ENCODE measurements around the gene CACNB4.
A peak's percentile ranks its signal among the peaks of the same experiment; 100 is the strongest.

CACNB4 gene

GRCh38 chr2:151853070-151853758 is 245.6 kb downstream of the CACNB4 start:
- no peak for DNase-seq (ENCODE audit: low spot score)

GRCh38 chr2:151852260-151853069 is 246.4 kb downstream of the CACNB4 start:
- no peak for DNase-seq (ENCODE audit: low spot score)

- DNase-seq (ENCODE audit: low spot score), result no peak
Measured at GRCh38 chr2:151851761-151852160, 247.1 kb downstream of the CACNB4 start.

GRCh38 chr2:151849413-151850010 is 249.3 kb downstream of the CACNB4 start:
- DNase-seq (ENCODE audit: low spot score), result no peak

GRCh38 chr2:151845884-151846283 is 253.0 kb downstream of the CACNB4 start:
- no peak for DNase-seq (ENCODE audit: low spot score)

GRCh38 chr2:151845481-151845880 is 253.4 kb downstream of the CACNB4 start:
- no peak for DNase-seq (ENCODE audit: low spot score)

- DNase-seq (ENCODE audit: low spot score), result no peak
Measured at GRCh38 chr2:151844211-151844896, 254.5 kb downstream of the CACNB4 start.

- no peak for DNase-seq (ENCODE audit: low spot score)
Measured at GRCh38 chr2:151843691-151844061, 255.2 kb downstream of the CACNB4 start.

- no peak for DNase-seq (ENCODE audit: low spot score)
Measured at GRCh38 chr2:151842830-151843690, 255.8 kb downstream of the CACNB4 start.

GRCh38 chr2:151841047-151841424 is 257.8 kb downstream of the CACNB4 start:
- DNase-seq (ENCODE audit: low spot score), result no peak

GRCh38 chr2:151840216-151841046 is 258.4 kb downstream of the CACNB4 start:
- no peak for DNase-seq (ENCODE audit: low spot score)

GRCh38 chr2:151837926-151838325 is 260.9 kb downstream of the CACNB4 start:
- no peak for DNase-seq (ENCODE audit: low spot score)

- no peak for DNase-seq (ENCODE audit: low spot score)
Measured at GRCh38 chr2:151833984-151834383, 264.9 kb downstream of the CACNB4 start.

- no peak for DNase-seq (ENCODE audit: low spot score)
Measured at GRCh38 chr2:151830961-151831360, 267.9 kb downstream of the CACNB4 start.

- DNase-seq (ENCODE audit: low spot score), result no peak
Measured at GRCh38 chr2:151828890-151829324, 269.9 kb downstream of the CACNB4 start.

- peak; percentile 94 for DNase-seq (ENCODE audit: low spot score)
Measured at GRCh38 chr2:151828143-151828889, 270.5 kb downstream of the CACNB4 start, which contains the start of gene ARL5A. Gene ARL5A (minus strand): TSS chr2:151828421. CDS start chr2:151828176, 245 bp downstream.

- DNase-seq (ENCODE audit: low spot score), result no peak
Measured at GRCh38 chr2:151827564-151828142, 271.2 kb downstream of the CACNB4 start.

- no peak for DNase-seq (ENCODE audit: low spot score)
Measured at GRCh38 chr2:151826737-151827157, 272.1 kb downstream of the CACNB4 start.

GRCh38 chr2:151824886-151825285 is 274.0 kb downstream of the CACNB4 start:
- DNase-seq (ENCODE audit: low spot score), result no peak

All from CD4-positive, alpha-beta T cell treated with Interleukin-6 at 100 ng/mL for 8 hours (primary cell).